Endothelial cell of umbilical vein (primary cell): Measurements from ENCODE around the gene TRPV2. TPM values are rescaled to one million over a fixed set of nuclear protein-coding genes. Genes with fewer than 3 reads are reported as not detected.

Experiments used
- BruUV-seq: library from RNA; stranded (reverse); fragments of 400-500 nt; replicated peaks from 2 replicates; lab custom pipeline; 2021; lab: Mats Ljungman, UMichigan
- CTCF ChIA-PET: fragments of 300-600, 350-600 bp; sonication (Branson Sonifier 250); formaldehyde crosslinking; loops from one replicate; lab custom pipeline; 2021; ENCODE audit warnings: antibody characterized with exemption, inconsistent platforms; lab: Charles Lee
- POLR2A ChIA-PET: fragments of 300-600, 350-600 bp; sonication (Branson Sonifier 250); formaldehyde crosslinking; loops from one replicate; lab custom pipeline; 2021; ENCODE audit warnings: antibody characterized with exemption, inconsistent platforms; lab: Charles Lee
- DNase-seq: peaks from one replicate; pipeline ENCODE4 v3.0.0-alpha.2; 2011; ENCODE audit warnings: low read depth, low spot score
- FAIRE-seq: peaks from 2 replicates; lab custom pipeline; 2011; peaks lifted over from hg19 to GRCh38; lab: Jason Lieb, UNC
- H2AFZ ChIP-seq: 2 replicates; pipeline ENCODE4 v1.6.0; 2012; ENCODE audit warnings: low read depth, low read length, control low read depth, inconsistent platforms
- H3K27ac ChIP-seq: 2 replicates; pipeline ENCODE4 v1.5.1; 2011; ENCODE audit warnings: low read depth, mild to moderate bottlenecking, control low read depth, low read length, moderate library complexity; ENCODE audit not compliant: insufficient read depth
- H3K27me3 ChIP-seq, 2 experiments: 2 replicates each; pipeline versions ENCODE4 v1.6.0 to v1.6.1; 2011; ENCODE audit warnings: low read length in 2 of 2, mixed read lengths in 1 of 2; ENCODE audit not compliant: control insufficient read depth in 2 of 2, insufficient read depth in 2 of 2
- H3K36me3 ChIP-seq, 2 experiments: 2 replicates in 1 of 2; 3 replicates in 1 of 2; pipeline ENCODE4 v1.5.1; 2011; ENCODE audit warnings: low read length in 2 of 2, mild to moderate bottlenecking in 1 of 2, moderate library complexity in 1 of 2; ENCODE audit not compliant: control insufficient read depth in 2 of 2, insufficient read depth in 2 of 2; ENCODE audit errors: extremely low read depth in 1 of 2
- H3K4me1 ChIP-seq: 3 replicates; pipeline ENCODE4 v1.5.1; 2011; ENCODE audit warnings: mild to moderate bottlenecking, low read length; ENCODE audit not compliant: control insufficient read depth, insufficient read depth; ENCODE audit errors: extremely low read depth
- H3K4me2 ChIP-seq: 2 replicates; pipeline ENCODE4 v1.6.1; 2011; ENCODE audit warnings: low read length, control low read depth, mixed read lengths; ENCODE audit not compliant: insufficient read depth
- H3K4me3 ChIP-seq, 3 experiments: fragments of 200-600 bp in 1 of 3; sonication (generic), shearing (Covaris generic) in 1 of 3; replicated peaks in 1 of 3; 2 replicates each; pipeline ENCODE4 v1.5.1; 2011 to 2016; ENCODE audit warnings: control low read depth in 3 of 3, low read length in 3 of 3, mild to moderate bottlenecking in 2 of 3, inconsistent platforms in 1 of 3, low read depth in 1 of 3, moderate library complexity in 1 of 3; ENCODE audit not compliant: insufficient read depth in 1 of 3
- H3K79me2 ChIP-seq: 2 replicates; pipeline ENCODE4 v1.6.0; 2012; ENCODE audit warnings: low read length, inconsistent platforms; ENCODE audit not compliant: control insufficient read depth, insufficient read depth
- H3K9ac ChIP-seq: replicated peaks from 2 replicates; pipeline ENCODE3; 2011; ENCODE audit warnings: low read length, control low read depth; ENCODE audit not compliant: insufficient read depth; ENCODE audit errors: extremely low read depth
- H3K9me1 ChIP-seq: replicated peaks from 3 replicates; pipeline ENCODE4 v1.6.0; 2011; ENCODE audit warnings: mild to moderate bottlenecking, low read length; ENCODE audit not compliant: control insufficient read depth, insufficient read depth; ENCODE audit errors: extremely low read depth
- H3K9me3 ChIP-seq: replicated peaks from 2 replicates; pipeline ENCODE4 v1.5.1; 2012; ENCODE audit warnings: low read length, inconsistent platforms; ENCODE audit not compliant: control insufficient read depth, insufficient read depth
- H4K20me1 ChIP-seq: replicated peaks from 2 replicates; pipeline ENCODE3; 2011; ENCODE audit warnings: mild to moderate bottlenecking, low read length; ENCODE audit not compliant: control insufficient read depth, insufficient read depth; ENCODE audit errors: extremely low read depth
- FOS ChIP-seq: IDR thresholded peaks from 2 replicates; pipeline ENCODE4 v1.6.1; 2011; ENCODE audit warnings: mild to moderate bottlenecking, low read length, moderate library complexity, borderline replicate concordance; ENCODE audit not compliant: insufficient read depth
- dilution Hi-C: fragments of 300-500 bp; cut with MboI; formaldehyde crosslinking; loops from one replicate; pipeline ENCODE4 v1.15.0; 2019; ENCODE audit warnings: low sequenced_read_pairs; ENCODE audit not compliant: extremely low pct_ligation_motif_present
- intact Hi-C: fragments of 100-400 bp; cut with micrococcal nuclease; formaldehyde crosslinking; loops from one replicate; pipeline ENCODE4 v1.10.0; 2022
- polyA plus RNA-seq, 4 experiments: library from polyadenylated mRNA; depleted of rRNA in 3 of 4; stranded (reverse) in 3 of 4; unstranded in 1 of 4; fragments of >200 nt; gene quantifications; 2 replicates each; pipeline versions ENCODE4 v1.2.1 to v1.2.3, GENCODE V29; 2011 to 2012; ENCODE audit warnings: missing spikeins in 1 of 4
- total RNA-seq: library from RNA; stranded (reverse); gene quantifications from 2 replicates; pipeline ENCODE4 v1.2.3, GENCODE V29; 2021
- TF ChIP-seq, protein P1 (sequence below), 2 donors: IDR thresholded peaks; 1 replicate in 1 of 2; 2 replicates in 1 of 2; pipeline ENCODE4 v1.5.1; 2011; ENCODE audit warnings: low read length in 2 of 2, mild to moderate bottlenecking in 2 of 2, moderate library complexity in 2 of 2, control low read depth in 1 of 2, inconsistent platforms in 1 of 2, low read depth in 1 of 2; ENCODE audit not compliant: insufficient read depth in 1 of 2; ENCODE audit errors: extremely low read depth in 1 of 2

The TRPV2 gene
- total and polyA plus RNA-seq, 2 donors (not counting 3 experiments of a cell fraction or from before 2014, with no cell fraction given) = 4.2 to 10.6 TPM

DNA sequence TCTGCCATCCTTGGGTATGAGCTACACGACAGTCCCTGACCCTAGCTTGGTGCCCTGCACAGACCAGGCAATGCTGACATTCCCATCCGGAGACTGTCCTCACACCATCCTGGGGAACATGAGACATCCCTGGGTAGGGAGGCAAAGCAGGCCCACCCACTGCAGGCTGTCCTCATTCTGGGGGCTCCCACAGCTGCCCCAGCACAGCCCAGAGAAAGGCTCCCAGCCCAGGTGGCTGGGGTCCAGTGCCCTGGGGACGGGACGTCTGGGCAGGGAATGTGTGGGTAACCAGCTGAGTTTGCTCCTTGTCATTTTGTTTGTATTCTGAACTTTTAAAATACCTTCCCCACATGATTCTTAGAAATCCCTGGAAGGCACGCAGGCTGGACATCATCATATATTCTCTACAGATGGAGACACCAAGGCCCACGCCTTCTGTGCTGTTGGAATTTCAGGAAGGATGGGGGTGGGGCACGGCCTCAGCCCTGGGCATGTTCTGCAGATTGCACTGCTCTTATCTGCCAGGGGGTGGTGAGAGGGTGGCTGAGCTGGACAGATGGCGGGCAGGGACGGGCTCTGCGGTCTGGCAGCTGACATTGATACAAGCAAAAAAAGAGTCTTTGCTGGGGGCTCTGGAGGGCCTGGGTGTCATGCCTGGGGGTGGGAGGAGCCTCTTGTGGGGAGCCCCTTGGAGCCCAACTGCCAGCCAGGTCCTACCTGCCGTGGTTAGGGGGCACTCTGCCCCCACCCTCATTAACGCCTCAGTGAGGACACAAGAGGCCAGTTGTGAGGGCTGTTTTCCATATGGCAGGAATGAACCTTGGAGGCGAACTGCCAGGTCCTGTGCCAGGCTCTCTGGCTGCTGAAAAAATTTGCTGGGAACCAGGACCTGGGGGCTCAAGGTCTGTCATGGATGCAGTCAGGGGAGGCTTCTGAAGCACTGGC is 48.3 kb downstream of the TRPV2 start:
- CTCF ChIA-PET = interaction anchor here (0.7 to 6.7 kb wide), 14 partner anchors 8 to 100 kb away, joined by 3 to 87 read pairs (median 5); partner anchors contain the start of gene LRRC75A
- DNase-seq (peak; percentile 70), FAIRE-seq (peak; percentile 78)
- Histone ChIP-seq H3K9me1 (no peaks in the 10 kb centered on the region), H3K27ac (no peak overlapping the region), H3K27me3 (no peaks in the 10 kb centered on the region), H3K9ac (no peak overlapping the region), H3K4me1 (peaks cover 14% of the 10 kb centered on the region), H3K4me3 (no peak overlapping the region), H4K20me1 (no peaks in the 10 kb centered on the region), H3K9me3 (no peaks in the 10 kb centered on the region), H3K4me2 (no peak overlapping the region), H3K36me3 (no peaks in the 10 kb centered on the region), H2AFZ (no peak overlapping the region), H3K79me2 (no peaks in the 10 kb centered on the region)
- POLR2A ChIA-PET = interaction anchor here (0.9 kb wide), 1 partner anchor 83 kb away, joined by 4 read pairs; the partner anchor contains the start of gene UBB
- BruUV-seq = no TSS peak
- TF ChIP-seq FOS = no peak
- TF ChIP-seq, protein P1, sequence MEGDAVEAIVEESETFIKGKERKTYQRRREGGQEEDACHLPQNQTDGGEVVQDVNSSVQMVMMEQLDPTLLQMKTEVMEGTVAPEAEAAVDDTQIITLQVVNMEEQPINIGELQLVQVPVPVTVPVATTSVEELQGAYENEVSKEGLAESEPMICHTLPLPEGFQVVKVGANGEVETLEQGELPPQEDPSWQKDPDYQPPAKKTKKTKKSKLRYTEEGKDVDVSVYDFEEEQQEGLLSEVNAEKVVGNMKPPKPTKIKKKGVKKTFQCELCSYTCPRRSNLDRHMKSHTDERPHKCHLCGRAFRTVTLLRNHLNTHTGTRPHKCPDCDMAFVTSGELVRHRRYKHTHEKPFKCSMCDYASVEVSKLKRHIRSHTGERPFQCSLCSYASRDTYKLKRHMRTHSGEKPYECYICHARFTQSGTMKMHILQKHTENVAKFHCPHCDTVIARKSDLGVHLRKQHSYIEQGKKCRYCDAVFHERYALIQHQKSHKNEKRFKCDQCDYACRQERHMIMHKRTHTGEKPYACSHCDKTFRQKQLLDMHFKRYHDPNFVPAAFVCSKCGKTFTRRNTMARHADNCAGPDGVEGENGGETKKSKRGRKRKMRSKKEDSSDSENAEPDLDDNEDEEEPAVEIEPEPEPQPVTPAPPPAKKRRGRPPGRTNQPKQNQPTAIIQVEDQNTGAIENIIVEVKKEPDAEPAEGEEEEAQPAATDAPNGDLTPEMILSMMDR (IDR thresholded peaks at IDR 0.05; ENCODE audit: extremely low read depth in 1 of 2, insufficient read depth in 1 of 2, low read depth in 1 of 2, low read length in 2 of 2) = peak; percentile 36 to 69
- dilution Hi-C loops (no loop called here), intact Hi-C loops (loop anchor here (1.0 kb wide), 1 partner anchor 58 kb away; no protein-coding TSS in a partner anchor)
